IMR-90 (cell line): ENCODE measurements around the gene TEKT5. TPM values are rescaled to one million over a fixed set of nuclear protein-coding genes. Genes with fewer than 3 reads are reported as not detected.

Experiments used
- ATAC-seq: fragments of 200-7000 bp; cut with Tn5 transposase; 2 replicates; pipeline ENCODE4 v1.9.1; 2020; ENCODE audit warnings: low read depth, mild to moderate bottlenecking, moderate library complexity
- BruUV-seq: library from RNA; stranded (reverse); fragments of 400-500 nt; replicated peaks from 2 replicates; lab custom pipeline; 2021; lab: Mats Ljungman, UMichigan
- CTCF ChIA-PET: fragments of 300-600 bp; formaldehyde crosslinking; extraction: SDS; loops from one replicate; lab custom pipeline; 2021; ENCODE audit warnings: antibody characterized with exemption; lab: Yijun Ruan, JAX
- POLR2A ChIA-PET: fragments of 300-600 bp; sonication (Branson Sonifier 250); formaldehyde crosslinking; loops from one replicate; lab custom pipeline; 2022; ENCODE audit warnings: antibody characterized with exemption; ENCODE audit not compliant: unreplicated experiment; lab: Charles Lee
- DNase-seq: peaks from one replicate; pipeline ENCODE4 v3.0.0; 2013
- H2AFZ ChIP-seq: replicated peaks from 2 replicates; pipeline ENCODE3; 2013; ENCODE audit warnings: low read length, mild to moderate bottlenecking; ENCODE audit not compliant: poor library complexity
- H2AK5ac ChIP-seq: 2 replicates; pipeline ENCODE4 v1.6.1; 2013; ENCODE audit warnings: low read depth, low read length, inconsistent platforms
- H2AK9ac ChIP-seq: replicated peaks from 2 replicates; pipeline ENCODE3; 2013; ENCODE audit warnings: mild to moderate bottlenecking, low read depth, low read length, moderate library complexity; ENCODE audit not compliant: poor library complexity
- H2BK120ac ChIP-seq: 2 replicates; pipeline ENCODE4 v1.6.1; 2013; ENCODE audit warnings: low read depth, low read length, inconsistent platforms
- H2BK15ac ChIP-seq: 3 replicates; pipeline ENCODE4 v1.6.1; 2013; ENCODE audit warnings: low read depth, low read length, inconsistent platforms
- H2BK20ac ChIP-seq: 2 replicates; pipeline ENCODE4 v1.6.1; 2013; ENCODE audit warnings: low read depth, mild to moderate bottlenecking, inconsistent platforms, low read length, moderate library complexity
- H2BK5ac ChIP-seq: 2 replicates; pipeline ENCODE4 v1.6.1; 2013; ENCODE audit warnings: mild to moderate bottlenecking, low read depth, low read length, inconsistent platforms; ENCODE audit not compliant: poor library complexity, severe bottlenecking
- H3K14ac ChIP-seq: replicated peaks from 2 replicates; pipeline ENCODE4 v1.6.1; 2013; ENCODE audit warnings: low read depth, low read length, inconsistent platforms
- H3K18ac ChIP-seq: 2 replicates; pipeline ENCODE4 v1.6.1; 2013; ENCODE audit warnings: low read depth, low read length, control low read depth
- H3K23ac ChIP-seq: 2 replicates; pipeline ENCODE4 v1.6.1; 2013; ENCODE audit warnings: low read depth, low read length, inconsistent platforms
- H3K27ac ChIP-seq: 2 replicates; pipeline ENCODE4 v1.5.1; 2013; ENCODE audit warnings: mild to moderate bottlenecking, control low read depth, low read length; ENCODE audit not compliant: insufficient read depth
- H3K27me3 ChIP-seq: 2 replicates; pipeline ENCODE4 v1.6.1; 2013; ENCODE audit warnings: low read length; ENCODE audit not compliant: control insufficient read depth, insufficient read depth
- H3K36me3 ChIP-seq: 2 replicates; pipeline ENCODE4 v1.6.1; 2013; ENCODE audit warnings: low read length, mixed read lengths; ENCODE audit not compliant: control insufficient read depth, insufficient read depth
- H3K4ac ChIP-seq: 2 replicates; pipeline ENCODE4 v1.6.1; 2013; ENCODE audit warnings: low read depth, low read length, inconsistent platforms
- H3K4me1 ChIP-seq: 2 replicates; pipeline ENCODE4 v1.6.1; 2013; ENCODE audit warnings: low read length, mixed read lengths; ENCODE audit not compliant: control insufficient read depth, insufficient read depth
- H3K4me2 ChIP-seq: 2 replicates; pipeline ENCODE4 v1.6.1; 2013; ENCODE audit warnings: low read depth, mild to moderate bottlenecking, control low read depth, low read length, moderate library complexity
- H3K4me3 ChIP-seq: 2 replicates; pipeline ENCODE4 v1.5.1; 2013; ENCODE audit warnings: low read depth, mild to moderate bottlenecking, control low read depth, low read length, moderate library complexity; ENCODE audit not compliant: insufficient read depth
- H3K56ac ChIP-seq: 2 replicates; pipeline ENCODE4 v1.6.1; 2013; ENCODE audit warnings: low read length, inconsistent platforms; ENCODE audit not compliant: insufficient read depth; ENCODE audit errors: extremely low read depth
- H3K79me1 ChIP-seq, 2 experiments: 2 replicates each; pipeline ENCODE4 v1.6.1; 2013; ENCODE audit warnings: low read length in 2 of 2, inconsistent platforms in 1 of 2, low read depth in 1 of 2
- H3K9ac ChIP-seq: 2 replicates; pipeline ENCODE4 v1.6.1; 2013; ENCODE audit warnings: low read depth, low read length, control low read depth
- H3K9me1 ChIP-seq: 2 replicates; pipeline ENCODE4 v1.6.1; 2013; ENCODE audit warnings: low read length, inconsistent platforms; ENCODE audit not compliant: insufficient read depth
- H3K9me3 ChIP-seq: 2 replicates; pipeline ENCODE4 v1.6.1; 2013; ENCODE audit warnings: low read length; ENCODE audit not compliant: control insufficient read depth, insufficient read depth
- H4K20me1 ChIP-seq: 2 replicates; pipeline ENCODE4 v1.6.1; 2013; ENCODE audit warnings: low read length, inconsistent platforms; ENCODE audit not compliant: insufficient read depth
- H4K5ac ChIP-seq: 2 replicates; pipeline ENCODE4 v1.6.1; 2013; ENCODE audit warnings: mild to moderate bottlenecking, low read depth, low read length, control low read depth
- H4K8ac ChIP-seq, 2 experiments: 2 replicates each; pipeline ENCODE4 v1.6.1; 2013; ENCODE audit warnings: low read depth in 2 of 2, low read length in 2 of 2, control low read depth in 1 of 2, inconsistent platforms in 1 of 2
- H4K91ac ChIP-seq: 2 replicates; pipeline ENCODE4 v1.6.1; 2013; ENCODE audit warnings: low read depth, low read length, inconsistent platforms; ENCODE audit not compliant: insufficient read depth
- BHLHE40 ChIP-seq: fragments of 150-350 bp; IDR thresholded peaks from 2 replicates; pipeline ENCODE4 v1.6.1; 2016; ENCODE audit warnings: mild to moderate bottlenecking, low read depth, low read length
- CEBPB ChIP-seq: IDR thresholded peaks from 2 replicates; pipeline ENCODE4 v1.6.1; 2012; ENCODE audit warnings: low read depth, low read length, improper control_type of control experiment
- NFE2L2 ChIP-seq: fragments of 150-350 bp; IDR thresholded peaks from 2 replicates; pipeline ENCODE4 v1.6.1; 2016; ENCODE audit warnings: low read depth, mild to moderate bottlenecking, low read length
- POLR2A ChIP-seq: IDR thresholded peaks from 2 replicates; pipeline ENCODE4 v1.6.1; 2012; ENCODE audit warnings: mild to moderate bottlenecking, low read depth, low read length
- RAD21 ChIP-seq: IDR thresholded peaks from 2 replicates; pipeline ENCODE4 v1.6.1; 2012; ENCODE audit warnings: low read length, improper control_type of control experiment
- RFX5 ChIP-seq: IDR thresholded peaks from 2 replicates; pipeline ENCODE4 v1.8.0; 2012; ENCODE audit warnings: low read depth, mild to moderate bottlenecking, low read length, moderate library complexity
- WGBS, 2 experiments: methylation state at CpG; one replicate each; pipeline versions ENCODE4 v1.1.5 to v1.1.7; 2013; ENCODE audit warnings: missing lambda C conversion rate in 2 of 2; ENCODE audit not compliant: insufficient read length in 1 of 2; ENCODE audit errors: extremely low coverage in 2 of 2; 5-methylcytosine and 5-hydroxymethylcytosine counted together
- dilution Hi-C: fragments of 300-500 bp; cut with HindIII; formaldehyde crosslinking; loops from one replicate; pipeline ENCODE4 v1.14.3; 2018; ENCODE audit warnings: low sequenced_read_pairs; ENCODE audit not compliant: unreplicated experiment
- in situ Hi-C: fragments of 300-500 bp; cut with MboI; formaldehyde crosslinking; loops from 3 replicates; pipeline ENCODE4 v1.14.3; 2019; ENCODE audit warnings: low sequenced_read_pairs, inconsistent platforms, mixed read lengths
- intact Hi-C: fragments of 100-400 bp; cut with micrococcal nuclease; formaldehyde crosslinking; loops from 2 replicates; pipeline ENCODE4 v1.10.0; 2022
- polyA plus RNA-seq, 3 experiments: library from polyadenylated mRNA; depleted of rRNA; stranded (reverse); fragments of >200 nt; gene quantifications; 2 replicates each; pipeline ENCODE4 v1.2.3, GENCODE V29; 2012; ENCODE audit warnings: low replicate concordance in 1 of 3
- total RNA-seq: library from RNA; depleted of rRNA; stranded (reverse); fragments of >200 nt; gene quantifications from 2 replicates; pipeline ENCODE4 v1.2.3, GENCODE V29; 2012
- TF ChIP-seq, protein P1 (sequence below): fragments of 150-350 bp; IDR thresholded peaks from 2 replicates; pipeline ENCODE4 v1.6.1; 2016; ENCODE audit warnings: low read depth, mild to moderate bottlenecking, low read length, moderate library complexity, borderline replicate concordance

The TEKT5 gene
- total and polyA plus RNA-seq, 2 of the 4 experiments (the other 2 are of a cell fraction), result 0.17 TPM; not detected in 1

DNA sequence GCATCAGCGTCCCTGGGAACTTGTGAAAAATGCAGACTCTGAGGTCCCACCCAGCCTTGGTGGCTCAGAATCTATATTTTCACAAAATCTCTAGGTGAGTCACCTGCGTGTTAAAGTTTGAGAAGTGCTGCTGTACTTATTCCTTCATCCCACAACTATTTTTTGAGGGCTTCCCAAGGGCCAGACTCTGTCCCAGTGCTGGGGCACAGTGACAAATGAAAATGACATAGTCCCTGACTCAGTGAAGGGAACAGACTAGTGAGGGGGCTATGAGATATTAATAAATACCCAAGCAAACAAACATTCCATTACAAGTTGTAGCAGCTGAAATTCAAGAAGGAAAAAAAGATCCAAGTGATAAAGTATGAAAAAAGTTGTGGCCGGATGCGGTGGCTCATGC lies 104.4 kb downstream of the TEKT5 start:
- no peak overlapping the region for H2BK120ac ChIP-seq
- H2AK9ac ChIP-seq, result no peak overlapping the region
- no peak overlapping the region for H3K14ac ChIP-seq
- H3K36me3 ChIP-seq, result no peaks in the 10 kb centered on the region
- BruUV-seq, result no TSS peak
- H4K91ac ChIP-seq, result no peak overlapping the region
- no peak overlapping the region for H3K4me2 ChIP-seq
- H3K9ac ChIP-seq, result no peak overlapping the region
- no peak overlapping the region for H3K4me3 ChIP-seq
- no peaks in the 10 kb centered on the region for H3K9me3 ChIP-seq
- peaks cover 10% of the 10 kb centered on the region; the same call in 1 of the 2 replicates for H3K27me3 ChIP-seq
- DNase-seq (no peak), ATAC-seq (no peak)
- no peak overlapping the region for H3K18ac ChIP-seq
- POLR2A ChIA-PET, result no interaction called here
- H3K4ac ChIP-seq, result no peak overlapping the region
- no peaks in the 10 kb centered on the region for H4K20me1 ChIP-seq
- no peak overlapping the region for H2BK15ac ChIP-seq
- WGBS, 2 experiments, result no CpG with 5 or more reads among the region's 4 CpGs
- no peak overlapping the region for H3K27ac ChIP-seq
- H2BK20ac ChIP-seq, result no peak overlapping the region
- no peaks in the 10 kb centered on the region for H3K79me1 ChIP-seq
- no peaks in the 10 kb centered on the region for H3K9me1 ChIP-seq
- TF ChIP-seq POLR2A (no peak), CEBPB (no peak), BHLHE40 (no peak), RFX5 (no peak), RAD21 (no peak), NFE2L2 (no peak)
- TF ChIP-seq, protein P1, sequence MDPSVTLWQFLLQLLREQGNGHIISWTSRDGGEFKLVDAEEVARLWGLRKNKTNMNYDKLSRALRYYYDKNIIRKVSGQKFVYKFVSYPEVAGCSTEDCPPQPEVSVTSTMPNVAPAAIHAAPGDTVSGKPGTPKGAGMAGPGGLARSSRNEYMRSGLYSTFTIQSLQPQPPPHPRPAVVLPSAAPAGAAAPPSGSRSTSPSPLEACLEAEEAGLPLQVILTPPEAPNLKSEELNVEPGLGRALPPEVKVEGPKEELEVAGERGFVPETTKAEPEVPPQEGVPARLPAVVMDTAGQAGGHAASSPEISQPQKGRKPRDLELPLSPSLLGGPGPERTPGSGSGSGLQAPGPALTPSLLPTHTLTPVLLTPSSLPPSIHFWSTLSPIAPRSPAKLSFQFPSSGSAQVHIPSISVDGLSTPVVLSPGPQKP, result no peak
- no peak overlapping the region for H2AK5ac ChIP-seq
- no peak overlapping the region for H3K56ac ChIP-seq
- CTCF ChIA-PET, result no interaction called here
- intact Hi-C loops (no loop called here), dilution Hi-C loops (no loop called here), in situ Hi-C loops (no loop called here)
- H3K4me1 ChIP-seq, result no peaks in the 10 kb centered on the region
- H4K8ac ChIP-seq, result no peak overlapping the region
- no peak overlapping the region for H2AFZ ChIP-seq
- H4K5ac ChIP-seq, result no peak overlapping the region
- no peak overlapping the region for H3K23ac ChIP-seq
- no peak overlapping the region for H2BK5ac ChIP-seq
